ENCODE measurements around the gene HSD3B1. TPM values are rescaled to one million over a fixed set of nuclear protein-coding genes. Genes with fewer than 3 reads are reported as not detected.

HSD3B1 gene
- not detected for total RNA-seq

DNA sequence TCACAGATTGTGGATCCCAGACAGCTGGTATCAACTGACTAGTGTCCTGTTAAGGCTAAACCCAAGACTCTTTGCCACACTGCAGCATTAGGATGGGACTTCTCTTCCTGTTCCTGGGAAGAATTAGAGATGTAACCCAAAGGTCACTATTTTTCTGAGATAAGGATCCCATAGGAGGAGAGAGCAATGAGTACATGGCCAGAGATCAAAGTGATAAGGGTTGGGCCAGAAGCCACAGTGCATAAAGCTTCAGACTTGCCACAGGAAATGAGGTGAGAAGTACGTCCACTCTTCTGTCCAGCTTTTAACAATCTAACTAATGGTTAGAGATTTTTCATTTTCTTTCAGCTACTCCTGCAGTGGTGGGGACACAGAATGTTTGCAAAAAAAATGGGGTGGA lies at the start of gene HSD3B1:
Gene HSD3B1, plus strand, starts transcription at position 270 of the 400 bp plus-strand sequence. CDS start 267 bp downstream, outside the sequence.
- Mint-ChIP-seq H3K27me3 (peaks cover 2% of the 10 kb centered on the region), H3K9me3 (no peaks in the 10 kb centered on the region), H3K36me3 (ENCODE audit: low read depth) (no peaks in the 10 kb centered on the region), H3K27ac (no peak within 1 kb of the TSS), H3K4me3 (no peak within 1 kb of the TSS), H3K4me1 (no peaks in the 10 kb centered on the region)
- no peak for DNase-seq
- CTCF ChIA-PET, result no interaction called here
- POLR2A ChIA-PET, result no interaction called here

DNA sequence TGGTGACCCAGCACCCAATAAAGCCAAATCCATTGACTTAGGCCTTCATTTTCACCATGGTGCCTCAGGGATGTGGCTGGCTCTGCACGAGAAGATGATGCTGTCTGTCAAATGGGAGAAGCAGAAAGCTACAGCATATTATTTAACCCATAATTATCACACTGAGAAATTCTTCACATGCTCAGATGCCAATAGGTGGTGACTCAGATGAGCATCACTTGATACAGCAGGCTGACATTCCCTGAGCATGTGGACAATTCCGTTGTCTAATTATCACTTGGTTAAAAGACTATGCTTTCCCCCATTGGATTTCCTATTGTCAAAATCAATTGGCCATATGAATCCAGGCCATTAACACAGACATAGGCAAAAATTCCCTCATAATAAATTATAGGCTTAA lies 44.0 kb upstream of the HSD3B1 start:
- Mint-ChIP-seq H3K27me3 (peaks cover 2% of the 10 kb centered on the region), H3K36me3 (ENCODE audit: low read depth) (no peaks in the 10 kb centered on the region), H3K9me3 (no peaks in the 10 kb centered on the region), H3K4me3 (no peak overlapping the region), H3K4me1 (no peaks in the 10 kb centered on the region), H3K27ac (no peak overlapping the region)
- no peak for DNase-seq
- CTCF ChIA-PET, result no interaction called here
- POLR2A ChIA-PET, result no interaction called here

DNA sequence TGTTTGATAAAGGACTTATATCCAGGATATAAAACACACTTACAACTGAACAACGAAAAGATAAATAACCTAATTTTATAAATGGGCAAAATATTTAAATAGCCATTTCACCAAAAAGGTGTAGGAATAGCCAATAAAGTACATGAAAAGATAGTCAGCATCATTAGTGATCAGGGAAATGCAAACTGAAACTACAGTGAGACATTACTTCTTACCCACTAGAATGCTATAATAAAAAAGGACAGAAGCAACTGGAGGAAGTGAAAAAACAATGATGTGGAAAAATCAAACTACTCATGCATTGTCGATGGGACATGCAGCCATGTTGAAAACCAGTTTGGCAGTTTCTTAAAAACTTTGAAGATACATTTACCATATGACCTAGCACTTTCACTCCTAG lies 43.4 kb upstream of the HSD3B1 start:
- ChIA-PET CTCF (no interaction called here), POLR2A (no interaction called here)
- no peaks in the 10 kb centered on the region for H3K4me1 Mint-ChIP-seq
- no peak overlapping the region for H3K4me3 Mint-ChIP-seq
- H3K27ac Mint-ChIP-seq, result no peak overlapping the region
- no peak for DNase-seq
- H3K36me3 Mint-ChIP-seq (ENCODE audit: low read depth), result no peaks in the 10 kb centered on the region
- peaks cover 2% of the 10 kb centered on the region for H3K27me3 Mint-ChIP-seq
- no peaks in the 10 kb centered on the region for H3K9me3 Mint-ChIP-seq

DNA sequence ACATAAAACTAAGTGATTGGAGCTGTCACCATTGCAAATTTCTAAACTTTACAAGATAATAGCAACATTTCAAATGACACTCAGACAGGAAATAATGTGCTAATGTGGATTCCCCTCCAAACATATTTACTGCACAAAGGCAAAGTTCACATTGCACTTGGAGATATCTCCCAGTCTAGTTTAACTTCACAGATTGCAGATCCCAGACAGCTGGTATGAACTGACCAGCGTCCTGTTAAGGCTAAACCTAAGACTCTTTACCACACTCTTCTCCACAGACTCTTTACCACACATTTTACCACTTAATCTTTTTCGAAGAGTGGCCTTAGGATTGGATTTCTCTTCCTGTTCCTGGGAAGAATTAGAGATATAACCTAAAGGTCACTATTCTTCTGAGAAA lies 40.6 kb upstream of the HSD3B1 start:
- no peaks in the 10 kb centered on the region for H3K36me3 Mint-ChIP-seq (ENCODE audit: low read depth)
- H3K4me1 Mint-ChIP-seq, result no peaks in the 10 kb centered on the region
- H3K9me3 Mint-ChIP-seq, result no peaks in the 10 kb centered on the region
- no peak overlapping the region for H3K27ac Mint-ChIP-seq
- no peak overlapping the region for H3K4me3 Mint-ChIP-seq
- CTCF ChIA-PET, result no interaction called here
- H3K27me3 Mint-ChIP-seq, result no peaks in the 10 kb centered on the region
- POLR2A ChIA-PET, result no interaction called here
- DNase-seq, result no peak

DNA sequence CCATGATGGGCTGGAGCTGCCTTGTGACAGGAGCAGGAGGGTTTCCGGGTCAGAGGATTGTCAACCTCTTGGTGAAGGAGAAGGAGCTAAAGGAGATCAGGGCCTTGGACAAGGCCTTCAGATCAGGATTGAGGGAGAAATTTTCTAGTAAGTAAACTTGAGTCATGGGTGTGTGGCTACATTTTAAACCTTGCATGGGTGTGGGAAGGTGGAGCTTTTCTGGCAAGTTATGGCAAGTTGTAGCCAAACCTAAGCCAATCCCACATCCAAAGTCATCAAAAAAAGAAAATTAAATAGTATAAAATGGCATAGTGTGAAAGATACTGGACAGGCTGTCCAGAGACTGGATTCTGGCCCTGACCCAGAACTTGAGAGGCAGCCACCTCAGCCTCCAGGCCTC lies 39.8 kb upstream of the HSD3B1 start:
- no peaks in the 10 kb centered on the region for H3K9me3 Mint-ChIP-seq
- POLR2A ChIA-PET, result no interaction called here
- no peaks in the 10 kb centered on the region for H3K27me3 Mint-ChIP-seq
- H3K27ac Mint-ChIP-seq, result no peak overlapping the region
- no peak for DNase-seq
- no peaks in the 10 kb centered on the region for H3K36me3 Mint-ChIP-seq (ENCODE audit: low read depth)
- no peaks in the 10 kb centered on the region for H3K4me1 Mint-ChIP-seq
- CTCF ChIA-PET, result no interaction called here
- no peak overlapping the region for H3K4me3 Mint-ChIP-seq

DNA sequence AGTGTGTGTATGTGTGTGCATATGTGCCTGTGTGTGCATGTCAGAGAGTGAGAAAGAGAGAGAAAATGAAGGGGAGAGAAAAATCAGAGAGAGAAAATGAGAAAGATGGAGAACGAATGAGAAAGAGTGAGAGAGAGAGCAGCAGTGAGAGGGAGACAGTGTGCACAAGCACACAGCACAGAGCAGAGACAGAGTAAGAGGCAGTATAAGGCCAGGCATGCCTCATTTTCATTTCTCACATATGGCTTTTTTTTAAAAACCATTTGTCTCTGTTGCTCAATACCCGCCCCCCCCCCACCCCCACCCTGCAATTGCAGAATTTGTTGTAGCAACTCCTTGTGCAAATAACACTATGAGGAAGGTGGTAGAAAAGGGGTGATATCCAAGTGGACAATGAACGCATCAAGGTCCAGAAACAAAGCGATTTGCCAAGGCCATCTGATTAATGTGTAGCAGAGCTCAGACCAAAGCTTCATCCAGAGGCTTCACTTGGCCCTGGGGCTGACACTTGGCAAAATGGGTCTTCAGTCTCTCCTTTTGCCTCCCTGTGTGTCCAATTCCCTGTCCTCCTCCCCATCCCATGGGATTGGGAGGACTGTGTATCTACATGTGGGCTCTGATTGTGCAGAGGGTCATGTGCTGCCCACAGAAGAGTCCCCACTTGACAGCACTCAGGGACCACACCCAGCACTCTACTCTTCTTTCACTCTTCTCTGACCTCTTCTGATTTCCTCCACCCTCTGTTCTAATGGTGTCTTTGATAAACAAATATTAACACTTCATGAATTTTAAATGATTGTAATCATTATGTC lies 38.9 kb upstream of the HSD3B1 start:
- H3K36me3 Mint-ChIP-seq (ENCODE audit: low read depth), result no peaks in the 10 kb centered on the region
- no peak overlapping the region for H3K27ac Mint-ChIP-seq
- POLR2A ChIA-PET, result no interaction called here
- DNase-seq, result no peak
- no peaks in the 10 kb centered on the region for H3K27me3 Mint-ChIP-seq
- CTCF ChIA-PET, result no interaction called here
- no peaks in the 10 kb centered on the region for H3K9me3 Mint-ChIP-seq
- H3K4me3 Mint-ChIP-seq, result no peak overlapping the region
- no peaks in the 10 kb centered on the region for H3K4me1 Mint-ChIP-seq

DNA sequence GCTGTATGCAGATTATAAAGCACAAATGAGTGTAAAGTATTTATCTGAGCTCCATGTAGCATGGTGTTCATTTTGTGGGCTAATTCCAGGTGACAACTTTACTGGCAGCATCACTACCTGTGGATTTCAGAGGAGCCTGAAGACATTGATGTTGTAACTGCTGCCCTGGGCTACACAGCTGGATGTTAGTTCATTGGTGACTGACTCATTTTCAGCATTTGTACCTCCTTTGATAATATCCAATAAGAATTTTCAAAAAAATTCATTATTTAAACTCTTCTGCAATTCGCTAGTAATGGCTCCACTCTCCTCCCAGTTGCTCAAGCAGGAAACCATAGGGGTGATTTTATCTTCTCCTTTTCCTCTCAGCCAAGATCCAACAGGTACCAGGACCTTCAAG lies 37.3 kb upstream of the HSD3B1 start:
- no peak overlapping the region for H3K27ac Mint-ChIP-seq
- H3K9me3 Mint-ChIP-seq, result no peaks in the 10 kb centered on the region
- H3K36me3 Mint-ChIP-seq (ENCODE audit: low read depth), result no peaks in the 10 kb centered on the region
- no peaks in the 10 kb centered on the region for H3K4me1 Mint-ChIP-seq
- ChIA-PET POLR2A (no interaction called here), CTCF (no interaction called here)
- no peak for DNase-seq
- H3K27me3 Mint-ChIP-seq, result no peaks in the 10 kb centered on the region
- no peak overlapping the region for H3K4me3 Mint-ChIP-seq

DNA sequence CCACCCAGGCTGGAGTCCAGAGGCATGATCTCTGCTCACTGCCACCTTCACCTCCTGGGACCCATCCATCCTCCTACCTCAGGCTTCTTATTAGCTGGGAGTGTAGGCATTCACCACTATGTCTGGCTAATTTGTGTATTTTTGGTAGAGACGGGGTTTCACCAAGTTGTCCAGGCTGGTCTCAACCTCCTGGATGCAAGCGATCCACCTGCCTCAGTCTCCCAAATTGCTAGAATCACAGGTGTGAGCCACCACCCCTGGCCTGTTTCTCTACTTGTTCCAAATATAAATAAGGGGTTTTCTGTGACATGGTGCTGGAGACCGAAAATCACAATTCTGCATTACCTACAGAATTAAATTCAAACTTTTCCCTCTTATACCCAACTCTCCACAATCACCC lies 36.6 kb upstream of the HSD3B1 start:
- Mint-ChIP-seq H3K36me3 (ENCODE audit: low read depth) (no peaks in the 10 kb centered on the region), H3K4me3 (no peak overlapping the region), H3K9me3 (no peaks in the 10 kb centered on the region), H3K27me3 (no peaks in the 10 kb centered on the region), H3K27ac (no peak overlapping the region), H3K4me1 (no peaks in the 10 kb centered on the region)
- ChIA-PET CTCF (no interaction called here), POLR2A (no interaction called here)
- DNase-seq, result no peak

DNA sequence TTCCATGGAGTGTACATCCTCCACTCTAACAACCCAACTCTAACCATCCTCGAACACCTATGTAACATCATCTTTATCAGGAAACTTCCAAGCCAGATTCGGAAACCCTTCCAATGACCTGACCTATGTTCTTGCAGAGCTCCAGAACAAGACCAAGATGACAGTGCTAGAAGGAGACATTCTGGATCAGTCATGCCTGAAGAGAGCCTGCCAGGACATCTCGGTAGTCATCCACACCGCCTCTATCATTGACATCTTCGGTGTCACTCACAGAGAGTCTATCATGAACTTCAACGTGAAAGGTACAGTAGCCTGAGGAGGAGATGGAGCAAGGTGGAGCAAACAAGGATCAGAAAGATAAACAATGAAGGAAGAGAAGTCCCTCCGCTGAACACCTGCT lies 36.1 kb upstream of the HSD3B1 start:
- Mint-ChIP-seq H3K9me3 (no peaks in the 10 kb centered on the region), H3K4me1 (peaks cover under 1% of the 10 kb centered on the region), H3K36me3 (ENCODE audit: low read depth) (no peaks in the 10 kb centered on the region), H3K4me3 (no peak overlapping the region), H3K27ac (no peak overlapping the region), H3K27me3 (no peaks in the 10 kb centered on the region)
- POLR2A ChIA-PET, result no interaction called here
- no peak for DNase-seq
- CTCF ChIA-PET, result no interaction called here

DNA sequence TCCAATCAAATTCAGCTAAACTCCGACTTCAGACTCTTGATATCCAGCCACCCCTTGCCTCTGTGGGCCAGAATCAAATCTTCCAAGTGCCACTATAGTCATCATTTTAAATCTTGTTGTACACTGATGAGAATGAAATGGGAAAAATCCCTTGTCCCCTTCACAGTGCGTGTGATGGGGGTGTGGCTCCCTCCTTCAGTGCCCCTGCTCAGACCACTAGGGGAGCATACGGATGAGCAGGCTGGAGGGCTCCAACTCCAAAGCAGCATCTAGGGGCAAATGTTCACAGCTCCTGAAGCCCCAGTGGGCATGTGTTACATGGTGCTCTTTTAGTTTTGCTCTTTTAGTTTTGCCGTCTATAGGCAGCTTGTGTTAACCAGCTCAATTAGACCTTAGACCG lies 35.4 kb upstream of the HSD3B1 start:
- Mint-ChIP-seq H3K36me3 (ENCODE audit: low read depth) (no peaks in the 10 kb centered on the region), H3K9me3 (no peaks in the 10 kb centered on the region)
- POLR2A ChIA-PET, result no interaction called here

DNA sequence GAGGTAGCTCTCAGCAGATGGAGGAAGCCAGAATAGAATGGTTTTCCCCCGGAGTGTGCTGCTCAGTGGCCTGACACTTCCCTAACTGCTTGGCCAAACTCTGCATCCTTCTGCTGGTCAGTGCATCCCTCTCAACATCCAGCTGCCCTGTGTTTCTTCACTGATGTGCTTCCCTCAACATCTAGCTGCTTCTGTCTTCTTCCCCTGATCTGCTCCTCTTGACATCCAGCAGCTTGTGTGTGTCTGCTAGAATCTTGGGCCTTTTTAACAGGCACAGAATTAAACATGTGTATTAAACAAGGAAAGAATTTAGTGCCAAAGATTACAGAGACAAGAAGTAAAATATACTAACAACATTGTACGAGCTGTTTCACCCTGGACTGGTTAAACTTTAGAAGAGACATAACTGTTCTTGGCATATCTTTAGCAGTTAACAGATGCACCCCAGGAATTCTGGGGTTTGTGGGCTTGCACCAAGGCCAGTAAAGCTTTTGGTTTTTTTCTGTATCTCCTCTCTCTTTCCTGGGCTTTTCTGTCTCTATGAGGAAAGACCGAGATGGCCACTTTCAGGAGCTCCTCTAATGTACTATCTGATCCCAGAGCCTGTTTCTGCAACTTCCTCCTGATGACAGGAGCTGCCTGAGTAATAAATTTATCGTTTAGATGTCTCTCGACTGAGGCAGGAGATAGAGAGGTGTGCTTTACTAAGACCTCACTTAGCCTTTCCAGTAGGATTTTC lies 34.8 kb upstream of the HSD3B1 start:
- ChIA-PET POLR2A (no interaction called here), CTCF (interaction anchor here (0.9 kb wide), 1 partner anchor 19 kb away, joined by 3 read pairs; no protein-coding TSS in a partner anchor)
- H3K36me3 Mint-ChIP-seq (ENCODE audit: low read depth), result no peaks in the 10 kb centered on the region
- H3K4me1 Mint-ChIP-seq, result peaks cover 1% of the 10 kb centered on the region
- H3K9me3 Mint-ChIP-seq, result no peaks in the 10 kb centered on the region
- no peaks in the 10 kb centered on the region for H3K27me3 Mint-ChIP-seq
- H3K4me3 Mint-ChIP-seq, result no peak overlapping the region
- H3K27ac Mint-ChIP-seq, result no peak overlapping the region
- DNase-seq, result no peak

More for the DNA sequence above, 35.4 kb upstream of the HSD3B1 start:
- Mint-ChIP-seq H3K4me1 (peaks cover 1% of the 10 kb centered on the region), H3K27ac (no peak overlapping the region), H3K27me3 (no peaks in the 10 kb centered on the region), H3K4me3 (no peak overlapping the region)
- CTCF ChIA-PET, result interaction anchor here (0.9 kb wide), 1 partner anchor 18 kb away, joined by 3 read pairs; no protein-coding TSS in a partner anchor
- DNase-seq, result no peak

DNA sequence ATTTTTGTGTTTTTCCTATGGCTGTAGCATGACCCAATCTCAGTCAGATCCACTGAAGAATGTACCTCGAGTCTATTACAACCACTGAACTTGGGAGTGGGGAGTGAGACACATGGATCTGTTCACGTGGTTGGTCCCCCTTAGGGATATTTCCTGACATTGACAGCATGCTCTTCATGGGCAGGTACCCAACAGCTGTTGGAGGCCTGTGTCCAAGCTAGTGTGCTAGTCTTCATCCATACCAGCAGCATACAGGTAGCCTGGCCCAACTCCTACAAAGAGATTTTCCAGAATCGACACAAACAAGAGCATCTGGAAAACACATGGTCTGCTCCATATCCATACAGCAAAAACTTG lies 34.2 kb upstream of the HSD3B1 start:
- Mint-ChIP-seq H3K27me3 (no peaks in the 10 kb centered on the region), H3K4me3 (no peak overlapping the region), H3K4me1 (peaks cover 1% of the 10 kb centered on the region), H3K27ac (no peak overlapping the region), H3K36me3 (ENCODE audit: low read depth) (no peaks in the 10 kb centered on the region), H3K9me3 (no peaks in the 10 kb centered on the region)
- DNase-seq, result no peak
- POLR2A ChIA-PET, result no interaction called here
- CTCF ChIA-PET, result no interaction called here

DNA sequence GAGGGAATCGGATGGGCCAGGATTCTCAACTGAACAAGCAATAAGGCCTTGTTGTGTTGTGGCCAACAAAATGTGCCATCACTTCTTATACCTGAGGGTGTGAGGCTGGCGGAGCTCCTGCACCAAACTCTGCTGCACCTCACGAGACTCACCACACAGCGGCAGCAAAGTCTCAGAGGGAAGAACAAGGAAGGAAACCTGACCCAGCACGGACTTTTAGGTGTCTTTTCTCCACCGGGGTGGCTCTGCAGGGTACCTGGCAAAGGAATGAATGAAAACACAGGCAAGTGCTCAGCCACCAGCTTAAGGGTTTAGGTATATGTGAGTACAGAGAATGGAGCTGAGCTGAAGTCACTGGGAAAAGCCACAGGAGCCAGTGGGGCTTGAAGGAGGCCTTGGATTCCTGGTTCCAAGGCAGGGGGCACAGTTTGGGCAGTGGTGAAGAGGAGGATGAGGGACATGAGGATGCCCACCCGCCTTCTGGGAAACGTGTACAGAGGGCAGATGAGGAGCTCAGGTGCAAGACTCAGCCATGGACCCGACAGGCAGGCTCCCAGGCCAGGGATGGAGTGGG lies 31.1 kb upstream of the HSD3B1 start:
- Mint-ChIP-seq H3K4me1 (peaks cover 1% of the 10 kb centered on the region), H3K27ac (no peak overlapping the region), H3K4me3 (no peak overlapping the region), H3K9me3 (no peaks in the 10 kb centered on the region), H3K36me3 (ENCODE audit: low read depth) (no peaks in the 10 kb centered on the region), H3K27me3 (no peaks in the 10 kb centered on the region)
- POLR2A ChIA-PET, result no interaction called here
- DNase-seq, result peak; percentile 29
- CTCF ChIA-PET, result interaction anchor here (0.9 to 1.0 kb wide), 2 partner anchors 12 to 20 kb away, joined by 3 to 4 read pairs; no protein-coding TSS in a partner anchor

DNA sequence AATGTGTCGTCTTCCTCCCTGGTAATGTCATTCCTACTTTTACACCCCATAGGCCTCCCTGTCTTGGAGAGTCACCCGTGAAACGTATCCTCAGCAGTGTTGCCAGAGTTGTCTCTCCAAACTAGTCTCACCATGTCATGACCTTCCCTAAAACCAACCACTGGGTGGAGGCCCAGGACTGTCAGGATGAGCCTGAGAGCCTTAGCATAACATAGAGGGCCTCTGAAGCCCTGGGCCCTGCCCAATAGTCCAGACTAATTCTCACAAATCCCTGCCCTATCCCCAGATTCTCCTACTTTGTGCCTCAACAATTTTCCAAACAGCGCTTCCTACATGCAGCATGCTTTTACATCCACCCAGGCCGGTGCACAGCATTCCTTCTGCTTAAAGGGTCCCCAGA lies 29.3 kb upstream of the HSD3B1 start:
- Mint-ChIP-seq H3K36me3 (ENCODE audit: low read depth) (no peaks in the 10 kb centered on the region), H3K4me3 (no peak overlapping the region), H3K9me3 (no peaks in the 10 kb centered on the region), H3K4me1 (peaks cover 1% of the 10 kb centered on the region), H3K27me3 (no peaks in the 10 kb centered on the region), H3K27ac (no peak overlapping the region)
- ChIA-PET CTCF (no interaction called here), POLR2A (no interaction called here)
- no peak for DNase-seq

Data from activated CD4-positive, alpha-beta memory T cell treated with anti-CD3 and anti-CD28 coated beads, Interleukin-2, amount 10 ng/mL, durations not matched to agents 7 days and 5 days (primary cell).